IgD-negative memory B cell (primary cell): Measurements from ENCODE around the gene HSP90AB1. TPM values are rescaled to one million over a fixed set of nuclear protein-coding genes. Genes with fewer than 3 reads are reported as not detected.

Source experiments
- H3K27ac Mint-ChIP-seq, 3 donors: one replicate each; pipeline ENCODE4 v1.8.0; 2020 to 2022; ENCODE audit warnings: mild to moderate bottlenecking in 3 of 3, mixed read lengths in 3 of 3, moderate library complexity in 1 of 3
- H3K27me3 Mint-ChIP-seq: one replicate; pipeline ENCODE4 v1.8.0; 2021; ENCODE audit warnings: mixed read lengths
- H3K36me3 Mint-ChIP-seq: one replicate; pipeline ENCODE4 v1.8.0; 2020; ENCODE audit warnings: mild to moderate bottlenecking, mixed read lengths
- H3K4me1 Mint-ChIP-seq, 3 donors: one replicate each; pipeline ENCODE4 v1.8.0; 2020 to 2022; ENCODE audit warnings: mixed read lengths in 3 of 3, mild to moderate bottlenecking in 1 of 3
- H3K4me3 Mint-ChIP-seq, 4 donors: one replicate each; pipeline ENCODE4 v1.8.0; 2020 to 2022; ENCODE audit warnings: mild to moderate bottlenecking in 4 of 4, mixed read lengths in 4 of 4, moderate library complexity in 3 of 4
- H3K9me3 Mint-ChIP-seq, 3 donors: one replicate each; pipeline ENCODE4 v1.8.0; 2020 to 2021; ENCODE audit warnings: mixed read lengths in 3 of 3, mild to moderate bottlenecking in 1 of 3
- polyA plus RNA-seq: library from polyadenylated mRNA; unstranded; fragments of 300-500 nt; fragmentation: Illumina TruSeq; gene quantifications from one replicate; pipeline ENCODE4 v1.2.3, GENCODE V29; 2021

Gene HSP90AB1
- polyA plus RNA-seq, 1 donor from 2014 or later: 435 TPM

DNA sequence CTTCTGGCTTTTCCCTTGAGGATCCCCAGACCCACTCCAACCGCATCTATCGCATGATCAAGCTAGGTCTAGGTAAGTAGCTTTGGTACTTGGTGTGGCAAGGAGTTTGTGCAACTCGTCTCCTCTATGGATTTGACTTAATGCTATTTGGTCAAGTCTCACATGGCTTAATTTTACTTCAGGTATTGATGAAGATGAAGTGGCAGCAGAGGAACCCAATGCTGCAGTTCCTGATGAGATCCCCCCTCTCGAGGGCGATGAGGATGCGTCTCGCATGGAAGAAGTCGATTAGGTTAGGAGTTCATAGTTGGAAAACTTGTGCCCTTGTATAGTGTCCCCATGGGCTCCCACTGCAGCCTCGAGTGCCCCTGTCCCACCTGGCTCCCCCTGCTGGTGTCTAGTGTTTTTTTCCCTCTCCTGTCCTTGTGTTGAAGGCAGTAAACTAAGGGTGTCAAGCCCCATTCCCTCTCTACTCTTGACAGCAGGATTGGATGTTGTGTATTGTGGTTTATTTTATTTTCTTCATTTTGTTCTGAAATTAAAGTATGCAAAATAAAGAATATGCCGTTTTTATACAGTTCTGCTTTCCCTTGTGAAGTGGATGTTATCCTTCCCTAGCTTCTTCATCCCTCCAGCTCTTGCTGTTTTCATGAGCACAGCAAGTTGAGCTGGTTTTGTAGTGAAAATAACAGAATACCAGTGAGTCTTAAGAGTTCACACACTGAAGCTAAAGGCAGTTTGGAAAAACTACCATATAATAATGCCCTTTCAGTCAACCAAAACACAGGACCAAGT lies 6.6 kb downstream of the HSP90AB1 start:
- Mint-ChIP-seq H3K27ac (peak overlapping the region; percentile 40 to 98 (median 93)), H3K9me3 (no peaks in the 10 kb centered on the region), H3K4me1 (peaks cover 51 to 69% (median 53%) of the 10 kb centered on the region in 3 donors), H3K4me3 (peak overlapping the region in 3 of 4 donors; percentile 18 to 95 (median 39)), H3K36me3 (peaks cover 8% of the 10 kb centered on the region), H3K27me3 (peaks cover 3% of the 10 kb centered on the region)

DNA sequence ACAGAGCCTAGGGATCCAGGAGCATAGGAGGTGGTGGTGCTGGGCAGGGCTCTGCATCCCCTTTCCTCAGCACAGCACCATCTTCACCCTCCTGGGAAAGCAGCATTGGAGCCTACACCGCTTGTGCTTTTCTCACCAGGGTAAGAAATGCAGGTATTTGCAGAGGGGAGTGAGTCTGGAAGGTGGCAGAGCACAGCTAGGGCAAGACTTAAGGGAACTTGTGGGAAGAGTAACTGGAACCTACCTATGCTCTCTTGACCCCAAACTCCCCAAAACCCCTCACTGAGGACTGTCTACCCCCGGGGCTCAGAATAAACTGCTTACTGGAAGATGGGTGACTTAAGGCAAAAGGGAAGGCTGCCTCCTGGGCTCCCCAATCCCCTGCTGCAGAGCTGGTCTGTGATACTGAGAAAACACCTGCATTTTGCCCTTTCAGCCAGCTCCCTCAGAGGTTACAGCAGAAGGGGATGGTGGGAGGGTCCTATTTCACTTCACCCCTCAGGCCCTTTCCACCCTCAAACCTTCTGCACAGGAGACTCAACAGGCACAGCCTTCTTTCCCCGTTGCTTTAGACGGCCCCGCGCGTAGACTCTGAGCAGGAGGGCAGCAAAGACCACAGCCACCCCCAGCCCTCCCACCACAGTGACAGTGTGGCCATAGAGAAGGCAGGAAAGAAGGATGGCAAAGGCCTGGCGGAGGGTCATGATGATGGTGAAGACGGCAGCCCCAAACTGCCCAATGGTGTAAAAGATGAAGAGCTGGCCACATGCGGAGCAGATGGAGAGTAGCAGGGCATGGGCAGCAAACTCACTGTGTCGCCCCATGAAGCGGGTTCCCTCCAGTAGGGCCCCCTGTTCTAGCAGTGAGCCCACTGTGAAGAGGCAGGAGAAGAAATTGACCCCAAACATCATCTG lies 7.5 kb downstream of the HSP90AB1 start:
- H3K4me3 Mint-ChIP-seq: peak overlapping the region; percentile 52 to 95 (median 58)
- H3K4me1 Mint-ChIP-seq: peaks cover 46 to 71% (median 51%) of the 10 kb centered on the region in 3 donors
- peaks cover 3% of the 10 kb centered on the region for H3K27me3 Mint-ChIP-seq
- peak overlapping the region; percentile 14 to 98 (median 88) for H3K27ac Mint-ChIP-seq
- H3K9me3 Mint-ChIP-seq: no peaks in the 10 kb centered on the region
- H3K36me3 Mint-ChIP-seq: peaks cover 10% of the 10 kb centered on the region

DNA sequence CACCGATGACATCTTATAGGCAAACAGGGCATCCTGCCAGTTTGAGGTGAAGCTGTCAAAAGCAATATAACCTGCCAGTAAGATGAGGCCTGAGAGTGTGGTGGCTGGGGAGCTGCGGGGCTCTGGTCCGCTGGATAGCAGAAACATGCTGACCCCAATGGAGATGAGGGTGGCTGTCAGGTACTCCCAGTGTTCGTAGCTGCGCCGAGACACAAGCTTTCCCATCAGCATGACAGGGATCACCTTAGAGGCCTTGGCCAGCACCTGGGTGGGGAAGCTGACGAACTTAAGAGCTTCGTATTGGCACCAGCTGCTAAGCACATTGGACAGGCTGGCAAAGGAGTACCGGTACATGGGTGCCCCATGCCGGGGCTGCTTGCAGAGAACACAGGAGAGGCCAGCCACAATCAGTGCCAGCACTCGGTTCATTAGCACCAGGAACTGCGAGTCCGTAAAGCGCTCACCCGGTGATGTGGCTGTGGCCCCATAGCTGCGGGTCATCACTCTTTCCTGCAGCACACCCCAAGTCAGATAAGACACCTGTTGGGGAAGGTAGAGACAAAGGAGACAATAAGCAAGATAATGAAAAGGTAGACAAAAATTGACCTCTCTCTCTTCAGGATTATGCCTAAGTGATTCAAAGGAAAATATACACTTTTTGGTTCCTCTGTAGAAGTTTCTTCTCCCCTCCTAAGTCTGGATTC lies 8.4 kb downstream of the HSP90AB1 start:
- peaks cover 7% of the 10 kb centered on the region for H3K36me3 Mint-ChIP-seq
- H3K9me3 Mint-ChIP-seq: no peaks in the 10 kb centered on the region
- peak overlapping the region; percentile 24 to 95 (median 90) for H3K4me3 Mint-ChIP-seq
- peak overlapping the region; percentile 88 to 98 (median 93) for H3K27ac Mint-ChIP-seq
- H3K27me3 Mint-ChIP-seq: peaks cover 3% of the 10 kb centered on the region
- peaks cover 40 to 67% (median 43%) of the 10 kb centered on the region in 3 donors for H3K4me1 Mint-ChIP-seq

DNA sequence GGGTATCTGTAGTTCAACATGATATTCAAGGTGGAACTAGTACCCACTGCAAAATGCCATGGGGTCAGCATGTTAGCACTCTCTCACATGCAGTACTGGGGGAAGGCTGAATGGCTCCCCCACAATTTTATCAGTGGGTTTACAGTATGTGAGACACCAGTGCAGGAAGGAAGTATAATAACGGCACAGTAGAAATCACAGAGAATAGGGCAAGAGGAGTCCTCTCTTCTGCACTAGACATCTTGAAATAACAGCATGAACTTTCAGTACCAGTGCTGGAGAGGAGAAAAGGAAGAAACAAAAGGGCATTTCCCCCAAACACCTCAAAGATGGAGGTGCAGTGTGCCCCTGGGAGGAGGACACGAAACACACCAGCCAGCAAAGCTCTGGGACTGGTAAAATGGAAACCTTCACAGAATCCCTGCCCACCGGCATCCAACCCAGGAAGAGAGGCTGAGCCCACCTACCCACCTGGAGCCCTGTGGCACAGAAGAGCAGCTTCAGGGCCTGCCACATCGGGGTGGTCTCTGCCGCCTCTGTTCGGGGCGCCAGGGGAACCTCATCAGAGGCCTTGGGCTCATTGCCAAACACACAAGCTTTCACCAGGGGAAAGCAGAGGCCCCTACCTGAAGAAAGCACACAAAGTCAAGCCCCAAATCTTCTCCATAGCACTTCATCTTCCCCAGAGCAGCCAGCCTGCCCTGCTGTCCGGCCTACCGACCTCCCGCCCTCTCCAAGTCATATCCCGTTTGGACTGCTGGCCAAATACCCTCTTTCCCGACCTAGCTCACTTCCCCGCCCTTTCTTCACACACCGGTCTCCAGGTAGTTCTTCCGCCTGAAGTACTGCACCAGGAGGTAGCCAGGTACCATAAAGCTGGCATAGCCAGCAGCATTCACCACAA lies 9.2 kb downstream of the HSP90AB1 start:
- no peaks in the 10 kb centered on the region for H3K9me3 Mint-ChIP-seq
- H3K4me1 Mint-ChIP-seq: peaks cover 45 to 70% (median 51%) of the 10 kb centered on the region in 3 donors
- H3K27ac Mint-ChIP-seq: peak overlapping the region; percentile 88 to 98 (median 93)
- peaks cover 3% of the 10 kb centered on the region for H3K27me3 Mint-ChIP-seq
- H3K4me3 Mint-ChIP-seq: peak overlapping the region; percentile 87 to 95 (median 92)
- peaks cover 10% of the 10 kb centered on the region for H3K36me3 Mint-ChIP-seq

DNA sequence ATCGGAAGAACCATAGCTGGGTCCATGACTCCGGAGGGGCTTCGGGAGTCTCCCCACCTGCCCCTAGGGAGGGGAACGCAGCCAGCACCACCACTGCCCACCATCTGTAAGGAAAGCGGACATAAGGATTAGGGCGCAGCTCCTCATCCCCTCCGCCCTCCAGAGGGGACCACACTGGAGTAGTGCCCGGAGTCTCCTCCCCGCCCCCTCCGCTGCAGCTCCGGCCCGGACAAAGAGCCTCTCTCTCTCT lies 9.8 kb downstream of the HSP90AB1 start:
- Mint-ChIP-seq H3K9me3 (no peaks in the 10 kb centered on the region), H3K27me3 (peaks cover 3% of the 10 kb centered on the region), H3K27ac (peak overlapping the region; percentile 88 to 98 (median 93)), H3K4me3 (peak overlapping the region; percentile 87 to 95 (median 92)), H3K4me1 (peaks cover 48 to 74% (median 52%) of the 10 kb centered on the region in 3 donors), H3K36me3 (peaks cover 10% of the 10 kb centered on the region)

DNA sequence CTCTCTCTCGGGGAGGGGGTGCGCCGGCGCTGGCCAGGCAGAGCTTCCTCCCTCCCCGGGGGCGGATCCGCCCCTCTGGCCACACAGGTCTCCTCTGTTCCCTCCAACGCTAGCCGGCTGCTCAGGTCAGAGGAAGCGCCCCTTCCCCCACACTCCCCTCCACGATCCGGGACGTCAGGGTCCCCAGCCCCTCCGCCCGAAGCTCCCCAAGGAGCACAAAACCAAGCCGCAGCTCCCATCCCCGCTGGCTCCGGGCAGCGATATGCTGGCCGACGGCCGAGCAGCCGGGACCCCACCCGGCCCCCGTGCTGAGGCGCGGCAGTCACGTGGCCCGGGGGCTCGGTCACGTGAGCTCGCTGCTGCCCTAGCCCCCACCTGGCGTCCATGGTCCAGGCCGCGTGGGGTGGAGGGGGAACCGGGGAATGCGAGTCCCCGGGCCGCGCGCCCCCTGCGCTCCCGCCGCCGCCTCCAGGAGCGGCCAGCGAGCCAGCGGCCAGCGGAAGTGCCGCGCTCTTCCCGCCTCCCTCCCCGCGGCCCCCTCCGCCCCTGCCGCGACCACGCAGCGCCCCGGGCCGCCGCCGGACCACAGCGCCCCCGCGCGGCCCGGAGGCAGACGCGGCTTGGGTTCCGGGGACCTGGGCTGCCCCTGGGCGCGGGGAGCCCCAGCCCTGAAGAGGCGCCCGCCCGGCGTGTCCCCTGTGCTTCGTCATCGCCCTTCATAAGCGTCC lies 10.3 kb downstream of the HSP90AB1 start, which contains the start of gene SLC35B2:
Gene SLC35B2, minus strand, starts transcription at position 504 of the 728 bp plus-strand sequence. Its CDS starts 118 bp downstream, at position 386.
- peaks cover 48 to 73% (median 50%) of the 10 kb centered on the region in 3 donors for H3K4me1 Mint-ChIP-seq
- no peaks in the 10 kb centered on the region for H3K9me3 Mint-ChIP-seq
- peak within 1 kb of the TSS; percentile 93 to 99 (median 99) for H3K27ac Mint-ChIP-seq
- peaks cover 3% of the 10 kb centered on the region for H3K27me3 Mint-ChIP-seq
- H3K4me3 Mint-ChIP-seq: peak within 1 kb of the TSS; percentile 91 to 97 (median 94)
- peaks cover 10% of the 10 kb centered on the region for H3K36me3 Mint-ChIP-seq

DNA sequence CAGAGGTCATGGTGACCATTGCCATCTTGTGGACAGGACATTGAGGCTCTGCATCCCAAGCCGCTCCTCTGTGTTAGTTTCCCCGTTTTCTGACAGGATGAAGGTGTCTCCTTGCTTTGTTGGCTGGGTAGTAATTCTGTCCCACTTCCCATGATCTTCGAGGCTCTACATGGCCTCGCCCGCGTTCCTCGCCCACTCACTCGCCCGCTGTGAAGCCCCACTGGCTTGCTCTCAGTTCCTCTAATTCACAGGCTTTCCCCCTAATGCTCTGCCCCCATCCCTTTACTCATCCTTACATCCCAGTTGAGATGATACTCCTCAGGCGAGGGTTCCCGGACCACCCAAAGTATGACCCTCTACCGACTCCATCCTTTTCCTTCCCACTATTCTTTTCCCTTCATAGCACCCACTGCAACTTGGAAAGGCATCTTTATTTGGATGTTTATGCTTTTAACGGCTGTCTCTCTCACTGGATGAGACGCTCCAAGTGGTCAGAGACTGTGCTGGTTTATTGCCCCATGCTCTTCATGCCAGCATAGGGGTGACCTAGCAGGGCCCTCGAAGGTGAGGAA lies 10.9 kb downstream of the HSP90AB1 start:
- Mint-ChIP-seq H3K36me3 (peaks cover 10% of the 10 kb centered on the region), H3K9me3 (no peaks in the 10 kb centered on the region), H3K4me1 (peaks cover 50 to 76% (median 52%) of the 10 kb centered on the region in 3 donors), H3K4me3 (peak overlapping the region; percentile 91 to 97 (median 93)), H3K27me3 (peaks cover 3% of the 10 kb centered on the region), H3K27ac (peak overlapping the region; percentile 93 to 99 (median 99))

DNA sequence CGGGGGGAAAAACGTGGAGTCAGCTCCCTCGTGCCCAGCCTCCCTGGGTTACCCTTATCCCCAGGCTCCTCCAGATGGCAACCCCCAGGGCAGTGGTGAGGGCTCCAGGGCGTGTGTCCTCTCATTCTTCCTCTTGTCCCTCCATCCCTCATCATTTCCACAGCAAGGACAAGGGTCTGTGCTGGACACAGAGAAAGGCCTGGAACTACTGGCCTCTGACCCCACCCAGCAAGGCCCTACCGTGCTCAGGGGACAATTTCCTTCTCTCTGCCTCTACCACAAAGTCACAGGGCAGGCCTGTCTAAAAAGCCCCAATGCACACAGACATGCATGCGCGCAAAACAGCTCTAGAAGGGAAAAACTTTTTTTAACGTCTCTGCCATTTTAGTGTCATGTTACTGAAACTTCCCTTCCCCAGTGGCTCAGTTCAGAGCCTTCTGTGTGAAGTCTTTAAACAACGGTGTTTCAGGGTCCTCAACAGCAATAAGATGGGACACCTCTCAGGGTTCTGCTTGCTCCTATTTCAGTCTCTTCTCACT lies 11.5 kb downstream of the HSP90AB1 start:
- H3K9me3 Mint-ChIP-seq: no peaks in the 10 kb centered on the region
- peaks cover 3% of the 10 kb centered on the region for H3K27me3 Mint-ChIP-seq
- peak overlapping the region; percentile 76 to 97 (median 92) for H3K4me3 Mint-ChIP-seq
- H3K36me3 Mint-ChIP-seq: peaks cover 9% of the 10 kb centered on the region
- H3K4me1 Mint-ChIP-seq: peaks cover 52 to 72% (median 53%) of the 10 kb centered on the region in 3 donors
- H3K27ac Mint-ChIP-seq: peak overlapping the region; percentile 93 to 99 (median 99)

DNA sequence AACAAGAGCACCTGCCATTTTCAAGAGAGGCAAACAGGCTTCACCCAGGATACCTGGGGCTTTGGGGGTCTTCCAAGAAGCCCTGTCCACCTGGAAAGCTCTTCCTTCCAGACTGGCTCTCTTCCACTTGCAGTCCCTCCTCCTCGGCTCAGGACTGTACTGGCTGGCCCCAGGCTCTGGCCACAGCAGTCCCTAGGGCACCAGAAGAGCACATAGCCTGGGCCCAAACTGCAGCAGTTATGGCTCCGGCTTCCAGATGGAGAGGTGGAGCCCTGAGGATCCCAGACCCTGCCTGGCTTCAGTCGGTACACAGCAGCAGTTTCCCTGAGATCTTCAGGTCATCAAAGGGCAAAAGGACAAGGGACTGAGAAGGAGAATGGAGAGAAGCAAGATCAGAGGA lies 12.0 kb downstream of the HSP90AB1 start:
- peaks cover 9% of the 10 kb centered on the region for H3K36me3 Mint-ChIP-seq
- H3K4me3 Mint-ChIP-seq: peak overlapping the region; percentile 67 to 97 (median 85)
- H3K4me1 Mint-ChIP-seq: peaks cover 50 to 68% (median 51%) of the 10 kb centered on the region in 3 donors
- H3K9me3 Mint-ChIP-seq: no peaks in the 10 kb centered on the region
- peaks cover 3% of the 10 kb centered on the region for H3K27me3 Mint-ChIP-seq
- peak overlapping the region; percentile 93 to 99 (median 99) for H3K27ac Mint-ChIP-seq

DNA sequence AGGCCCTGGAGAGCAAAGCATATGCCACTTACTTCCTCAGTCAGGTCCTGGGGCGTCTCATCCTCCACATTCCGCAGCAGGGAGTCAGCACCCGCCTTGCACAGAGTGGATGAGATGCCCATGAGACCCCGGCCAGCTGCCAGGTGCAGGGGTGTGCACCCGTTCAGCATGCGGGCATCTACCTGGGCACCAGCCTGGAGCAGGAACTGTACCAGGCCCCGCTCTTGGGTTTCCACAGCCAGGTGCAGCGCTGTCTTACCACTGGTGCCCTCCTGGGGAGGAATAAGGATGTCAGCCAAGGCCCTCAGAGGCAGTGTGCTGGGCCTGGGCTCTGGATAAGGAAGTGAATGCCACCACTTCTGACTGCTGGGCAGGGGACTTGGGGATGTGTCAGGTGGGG lies 13.1 kb downstream of the HSP90AB1 start:
- H3K4me3 Mint-ChIP-seq: peak overlapping the region in 2 of 4 donors; percentile 83 to 97
- H3K27ac Mint-ChIP-seq: peak overlapping the region; percentile 99
- no peaks in the 10 kb centered on the region for H3K9me3 Mint-ChIP-seq
- peaks cover 3% of the 10 kb centered on the region for H3K27me3 Mint-ChIP-seq
- H3K4me1 Mint-ChIP-seq: peaks cover 48 to 63% (median 55%) of the 10 kb centered on the region in 3 donors
- H3K36me3 Mint-ChIP-seq: peaks cover 7% of the 10 kb centered on the region

DNA sequence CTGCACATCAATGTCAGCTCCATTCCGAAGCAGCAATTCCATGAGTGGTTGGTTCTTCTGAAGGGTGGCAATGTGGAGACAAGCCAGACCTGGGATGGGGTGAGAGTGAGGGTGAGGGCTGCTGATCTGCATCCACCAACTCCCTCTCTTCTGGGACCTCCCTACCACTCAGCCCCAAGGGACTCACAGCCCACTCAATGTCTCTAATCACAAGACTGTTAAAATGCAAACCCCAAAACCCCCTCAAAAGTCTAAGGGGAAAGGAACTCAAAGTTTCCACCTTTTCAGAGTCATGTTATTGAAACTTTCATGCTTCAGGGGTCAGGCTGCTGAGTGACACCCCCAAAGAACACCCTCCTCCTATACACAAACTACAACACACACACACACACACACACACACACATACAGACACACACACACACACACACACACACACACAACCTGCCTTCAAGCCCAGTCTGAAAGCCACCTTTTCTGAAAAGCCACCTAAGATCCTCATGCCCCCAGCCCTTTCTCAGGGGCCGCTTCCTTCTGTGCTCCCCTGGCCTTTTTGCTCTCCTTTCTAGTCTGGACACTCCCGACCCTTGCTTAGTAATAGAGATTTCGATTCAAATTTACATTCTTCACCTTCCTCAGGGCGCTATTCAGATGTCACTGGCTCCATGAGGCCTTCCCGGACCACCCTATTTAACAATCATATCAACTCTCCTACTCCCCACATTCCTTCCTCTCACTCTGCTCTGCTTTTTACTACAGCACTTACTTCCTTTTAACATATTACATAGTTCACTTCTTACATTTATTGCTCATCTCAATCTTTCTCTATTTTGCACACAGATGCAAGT lies 13.8 kb downstream of the HSP90AB1 start:
- H3K27ac Mint-ChIP-seq: peak overlapping the region; percentile 93 to 99 (median 99)
- H3K36me3 Mint-ChIP-seq: peaks cover 7% of the 10 kb centered on the region
- H3K27me3 Mint-ChIP-seq: peaks cover 3% of the 10 kb centered on the region
- H3K9me3 Mint-ChIP-seq: no peaks in the 10 kb centered on the region
- peak overlapping the region; percentile 66 to 97 (median 75) for H3K4me3 Mint-ChIP-seq
- peaks cover 42 to 57% (median 49%) of the 10 kb centered on the region in 3 donors for H3K4me1 Mint-ChIP-seq

DNA sequence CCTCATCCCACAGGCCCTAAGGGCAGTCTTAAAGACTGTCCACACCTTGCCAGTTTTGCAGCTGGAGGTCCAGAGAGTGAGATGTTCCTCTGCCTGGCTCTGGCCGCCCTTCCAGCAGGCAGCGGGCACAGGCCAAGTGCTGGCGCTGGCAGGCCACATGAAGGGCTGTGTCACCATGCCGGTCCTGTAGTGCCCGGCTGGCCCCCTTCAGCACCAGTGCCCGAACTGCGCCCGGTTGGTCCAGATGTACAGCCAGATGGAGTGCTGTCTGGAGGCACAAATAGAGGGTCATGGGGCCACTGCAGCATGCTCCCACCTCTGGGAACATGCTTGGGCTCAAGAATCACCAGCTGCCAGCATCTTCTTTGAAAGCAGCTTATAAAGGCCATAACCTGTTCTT lies 14.7 kb downstream of the HSP90AB1 start:
- Mint-ChIP-seq H3K27me3 (peaks cover 5% of the 10 kb centered on the region), H3K27ac (peak overlapping the region; percentile 99 to 100 (median 99)), H3K9me3 (no peaks in the 10 kb centered on the region), H3K36me3 (peaks cover 7% of the 10 kb centered on the region), H3K4me1 (peaks cover 45 to 55% (median 46%) of the 10 kb centered on the region in 3 donors), H3K4me3 (peak overlapping the region in 3 of 4 donors; percentile 76 to 100 (median 97))
